Caco-2 (cell line): Measurements from ENCODE around the gene SEC31A. TPM values are rescaled to one million over a fixed set of nuclear protein-coding genes. Genes with fewer than 3 reads are reported as not detected.

Source experiments
- BruUV-seq: library from RNA; stranded (reverse); fragments of 400-500 nt; replicated peaks from 2 replicates; lab custom pipeline; 2021; lab: Mats Ljungman, UMichigan
- CTCF ChIA-PET: fragments of 300-600 bp; sonication (Branson Sonifier 250); formaldehyde crosslinking; loops from one replicate; lab custom pipeline; 2022; ENCODE audit warnings: antibody characterized with exemption; lab: Charles Lee
- POLR2A ChIA-PET: fragments of 300-600 bp; sonication (Branson Sonifier 250); formaldehyde crosslinking; loops from one replicate; lab custom pipeline; 2022; ENCODE audit warnings: antibody characterized with exemption; lab: Charles Lee
- DNase-seq, 2 experiments: peaks; one replicate each; pipeline versions ENCODE4 v3.0.0 to v3.0.0-alpha.2; 2020 to 2022
- H3K27me3 ChIP-seq: replicated peaks from 2 replicates; pipeline ENCODE4 v1.6.0; 2011; ENCODE audit warnings: low read length; ENCODE audit not compliant: control insufficient read depth, insufficient read depth
- H3K36me3 ChIP-seq: 2 replicates; pipeline ENCODE4 v1.5.1; 2011; ENCODE audit warnings: low read length; ENCODE audit not compliant: control insufficient read depth, insufficient read depth
- H3K4me1 ChIP-seq: fragments of 250-450 bp; sonication (Bioruptor Pico); 2 replicates; pipeline ENCODE4 v1.5.1; 2020; ENCODE audit warnings: mild to moderate bottlenecking
- H3K4me3 ChIP-seq: 2 replicates; pipeline ENCODE4 v1.5.1; 2011; ENCODE audit warnings: low read depth, mild to moderate bottlenecking, control low read depth, low read length
- H3K9me3 ChIP-seq: fragments of 250-450 bp; sonication (Bioruptor Pico); 2 replicates; pipeline ENCODE4 v1.5.1; 2020; ENCODE audit warnings: mild to moderate bottlenecking, moderate library complexity
- H3K27ac Mint-ChIP-seq: one replicate; pipeline ENCODE4 v1.8.0; 2022; ENCODE audit warnings: mixed read lengths; ENCODE audit not compliant: unreplicated experiment
- H3K27me3 Mint-ChIP-seq: one replicate; pipeline ENCODE4 v1.8.0; 2022; ENCODE audit warnings: mixed read lengths; ENCODE audit not compliant: insufficient read depth, unreplicated experiment
- H3K36me3 Mint-ChIP-seq: one replicate; pipeline ENCODE4 v1.8.0; 2022; ENCODE audit warnings: mild to moderate bottlenecking, mixed read lengths; ENCODE audit not compliant: insufficient read depth, unreplicated experiment
- H3K4me1 Mint-ChIP-seq: one replicate; pipeline ENCODE4 v1.8.0; 2022; ENCODE audit warnings: low read depth, mixed read lengths; ENCODE audit not compliant: unreplicated experiment
- H3K4me3 Mint-ChIP-seq: one replicate; pipeline ENCODE4 v1.8.0; 2022; ENCODE audit warnings: mild to moderate bottlenecking, moderate library complexity, mixed read lengths; ENCODE audit not compliant: unreplicated experiment
- H3K9me3 Mint-ChIP-seq: one replicate; pipeline ENCODE4 v1.8.0; 2022; ENCODE audit warnings: mixed read lengths; ENCODE audit not compliant: unreplicated experiment
- intact Hi-C: fragments of 100-400 bp; cut with micrococcal nuclease; formaldehyde crosslinking; loops from one replicate; pipeline ENCODE4 v1.10.0; 2022; ENCODE audit not compliant: unreplicated experiment
- total RNA-seq: library from RNA; stranded (reverse); gene quantifications from 2 replicates; pipeline ENCODE4 v1.2.3, GENCODE V29; 2022
- TF ChIP-seq, protein P1 (sequence below), 2 experiments: fragments of 200-600 bp in 1 of 2; IDR thresholded peaks; 1 replicate in 1 of 2; 2 replicates in 1 of 2; pipeline versions ENCODE4 v1.5.1 to v1.8.0; 2011 to 2022; ENCODE audit warnings: antibody characterized with exemption in 1 of 2, control low read depth in 1 of 2, inconsistent platforms in 1 of 2, low read depth in 1 of 2, low read length in 1 of 2, mild to moderate bottlenecking in 1 of 2, moderate library complexity in 1 of 2; ENCODE audit not compliant: insufficient read depth in 1 of 2, severe bottlenecking in 1 of 2, unreplicated experiment in 1 of 2

Gene SEC31A
- total RNA-seq, 1 experiment from 2014 or later, result 175 TPM

DNA sequence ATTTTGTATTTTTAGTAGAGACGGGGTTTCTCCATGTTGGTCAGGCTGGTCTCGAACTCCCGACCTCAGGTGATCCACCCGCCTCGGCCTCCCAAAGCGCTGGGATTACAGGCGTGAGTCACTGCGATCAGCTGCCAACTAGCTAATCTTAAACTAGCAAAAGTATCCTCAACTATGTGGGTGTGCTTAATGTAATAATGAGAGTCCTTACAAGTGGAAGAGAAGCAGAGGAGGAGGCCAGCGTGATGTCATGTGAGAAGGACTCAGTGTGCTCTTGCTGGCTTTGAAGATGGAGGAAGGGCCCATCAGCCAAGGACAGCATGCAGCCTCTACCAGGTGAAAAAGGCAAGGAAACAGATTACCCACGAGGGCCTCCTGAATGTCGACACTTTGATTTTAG lies 111.9 kb downstream of the SEC31A start:
- no TSS peak for BruUV-seq
- H3K4me1 ChIP-seq, result peaks cover 14% of the 10 kb centered on the region

GRCh38 chr4:82777857-82778525 lies 113.0 kb downstream of the SEC31A start:
- H3K9me3 ChIP-seq, result no peaks in the 10 kb centered on the region
- CTCF ChIA-PET, result no interaction called here
- H3K36me3 ChIP-seq, result no peaks in the 10 kb centered on the region
- Mint-ChIP-seq H3K36me3 (no peaks in the 10 kb centered on the region), H3K9me3 (no peaks in the 10 kb centered on the region), H3K27ac (no peak overlapping the region), H3K4me3 (no peak overlapping the region), H3K27me3 (no peaks in the 10 kb centered on the region), H3K4me1 (peaks cover 6% of the 10 kb centered on the region)
- BruUV-seq, result no TSS peak
- POLR2A ChIA-PET, result no interaction called here
- H3K4me3 ChIP-seq, result no peak overlapping the region
- DNase-seq, result no peak
- peaks cover 13% of the 10 kb centered on the region for H3K4me1 ChIP-seq
- H3K27me3 ChIP-seq, result no peaks in the 10 kb centered on the region
- intact Hi-C loops, result no loop called here
- TF ChIP-seq, protein P1, sequence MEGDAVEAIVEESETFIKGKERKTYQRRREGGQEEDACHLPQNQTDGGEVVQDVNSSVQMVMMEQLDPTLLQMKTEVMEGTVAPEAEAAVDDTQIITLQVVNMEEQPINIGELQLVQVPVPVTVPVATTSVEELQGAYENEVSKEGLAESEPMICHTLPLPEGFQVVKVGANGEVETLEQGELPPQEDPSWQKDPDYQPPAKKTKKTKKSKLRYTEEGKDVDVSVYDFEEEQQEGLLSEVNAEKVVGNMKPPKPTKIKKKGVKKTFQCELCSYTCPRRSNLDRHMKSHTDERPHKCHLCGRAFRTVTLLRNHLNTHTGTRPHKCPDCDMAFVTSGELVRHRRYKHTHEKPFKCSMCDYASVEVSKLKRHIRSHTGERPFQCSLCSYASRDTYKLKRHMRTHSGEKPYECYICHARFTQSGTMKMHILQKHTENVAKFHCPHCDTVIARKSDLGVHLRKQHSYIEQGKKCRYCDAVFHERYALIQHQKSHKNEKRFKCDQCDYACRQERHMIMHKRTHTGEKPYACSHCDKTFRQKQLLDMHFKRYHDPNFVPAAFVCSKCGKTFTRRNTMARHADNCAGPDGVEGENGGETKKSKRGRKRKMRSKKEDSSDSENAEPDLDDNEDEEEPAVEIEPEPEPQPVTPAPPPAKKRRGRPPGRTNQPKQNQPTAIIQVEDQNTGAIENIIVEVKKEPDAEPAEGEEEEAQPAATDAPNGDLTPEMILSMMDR (IDR thresholded peaks at IDR 0.05; ENCODE audit: insufficient read depth in 1 of 2, low read depth in 1 of 2, low read length in 1 of 2, severe bottlenecking in 1 of 2, unreplicated experiment in 1 of 2), result no peak

More for the DNA sequence above, 111.9 kb downstream of the SEC31A start:
- no peak overlapping the region for H3K4me3 Mint-ChIP-seq
- intact Hi-C loops, result no loop called here
- Histone ChIP-seq H3K36me3 (no peaks in the 10 kb centered on the region), H3K27me3 (no peaks in the 10 kb centered on the region), H3K9me3 (no peaks in the 10 kb centered on the region), H3K4me3 (no peak overlapping the region)
- no peak overlapping the region for H3K27ac Mint-ChIP-seq
- ChIA-PET CTCF (interaction anchor here (0.7 kb wide), 1 partner anchor 706 kb away, joined by 5 read pairs; no protein-coding TSS in a partner anchor), POLR2A (no interaction called here)
- no peaks in the 10 kb centered on the region for H3K9me3 Mint-ChIP-seq
- TF ChIP-seq, protein P1 (IDR thresholded peaks at IDR 0.05; ENCODE audit: insufficient read depth in 1 of 2, low read depth in 1 of 2, low read length in 1 of 2, severe bottlenecking in 1 of 2, unreplicated experiment in 1 of 2), result no peak
- H3K36me3 Mint-ChIP-seq, result no peaks in the 10 kb centered on the region
- DNase-seq, result no peak
- peaks cover 6% of the 10 kb centered on the region for H3K4me1 Mint-ChIP-seq
- H3K27me3 Mint-ChIP-seq, result no peaks in the 10 kb centered on the region

DNA sequence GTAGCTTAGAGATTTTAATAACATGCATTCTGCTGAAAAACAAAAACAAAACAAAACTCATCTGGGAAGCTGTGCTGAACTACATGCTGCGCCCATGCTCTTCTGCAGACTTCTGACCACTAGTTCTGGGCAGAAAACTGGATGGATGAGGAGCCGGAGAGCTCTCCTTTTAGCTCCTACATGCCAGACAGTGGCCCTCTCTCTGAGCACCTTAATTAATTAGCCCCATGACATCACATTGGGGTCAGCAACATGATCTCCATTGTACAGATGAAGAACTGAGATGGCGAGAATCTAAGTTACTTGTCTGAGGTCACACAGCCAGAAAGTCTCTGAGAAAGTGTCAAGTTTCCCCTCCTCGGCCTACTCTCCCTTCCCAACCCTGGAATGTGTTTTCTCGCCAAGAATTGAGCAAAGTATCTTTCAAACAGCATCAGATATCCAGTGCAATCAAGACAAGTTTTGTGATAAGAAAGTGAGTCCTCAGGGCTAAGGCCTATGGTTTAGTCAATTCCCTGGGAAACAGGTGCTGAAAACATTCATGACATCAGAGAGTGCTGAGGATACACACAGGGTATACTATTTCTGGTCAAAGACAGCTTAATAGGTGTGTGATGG lies 113.9 kb downstream of the SEC31A start:
- H3K9me3 Mint-ChIP-seq, result no peaks in the 10 kb centered on the region
- Histone ChIP-seq H3K36me3 (no peaks in the 10 kb centered on the region), H3K4me3 (no peak overlapping the region), H3K9me3 (no peaks in the 10 kb centered on the region), H3K27me3 (no peaks in the 10 kb centered on the region), H3K4me1 (peaks cover 6% of the 10 kb centered on the region; the same call in 1 of the 2 replicates)
- no TSS peak for BruUV-seq
- no peaks in the 10 kb centered on the region for H3K27me3 Mint-ChIP-seq
- H3K4me3 Mint-ChIP-seq, result no peak overlapping the region
- H3K36me3 Mint-ChIP-seq, result no peaks in the 10 kb centered on the region
- POLR2A ChIA-PET, result no interaction called here
- H3K4me1 Mint-ChIP-seq, result no peaks in the 10 kb centered on the region
- CTCF ChIA-PET, result no interaction called here
- H3K27ac Mint-ChIP-seq, result no peak overlapping the region
- intact Hi-C loops, result no loop called here
- DNase-seq, result no peak
- TF ChIP-seq, protein P1 (IDR thresholded peaks at IDR 0.05; ENCODE audit: insufficient read depth in 1 of 2, low read depth in 1 of 2, low read length in 1 of 2, severe bottlenecking in 1 of 2, unreplicated experiment in 1 of 2), result no peak
